H1 (cell line): ENCODE measurements around the gene CD244. TPM values are rescaled to one million over a fixed set of nuclear protein-coding genes. Genes with fewer than 3 reads are reported as not detected.

ENCODE experiments used
- NRF1 ChIP-seq: IDR thresholded peaks from 2 replicates; pipeline ENCODE4 v1.6.1; 2011; ENCODE audit warnings: mild to moderate bottlenecking, low read depth, low read length, improper control_type of control experiment
- RBBP5 ChIP-seq: IDR thresholded peaks from 2 replicates; pipeline ENCODE4 v1.7.1; 2012; ENCODE audit warnings: low read depth, mild to moderate bottlenecking, inconsistent platforms, low read length, moderate library complexity, borderline replicate concordance
- RFX5 ChIP-seq: IDR thresholded peaks from 2 replicates; pipeline ENCODE4 v1.6.1; 2011; ENCODE audit warnings: low read depth, low read length, improper control_type of control experiment, borderline replicate concordance
- SIN3A ChIP-seq, 2 experiments: IDR thresholded peaks in 1 of 2; conservative IDR thresholded peaks in 1 of 2; 2 replicates each; pipeline ENCODE4 v1.6.1; 2011 to 2012; ENCODE audit warnings: low read length in 2 of 2, improper control_type of control experiment in 1 of 2, low read depth in 1 of 2, mild to moderate bottlenecking in 1 of 2
- SIX5 ChIP-seq: IDR thresholded peaks from 2 replicates; pipeline ENCODE4 v1.6.1; 2011; ENCODE audit warnings: mild to moderate bottlenecking, low read depth, low read length
- ZNF274 ChIP-seq: IDR thresholded peaks from 2 replicates; pipeline ENCODE4 v1.7.0; 2012; ENCODE audit warnings: low read length, borderline replicate concordance; ENCODE audit errors: extremely low read depth
- polyA plus RNA-seq, 7 experiments: library from polyadenylated mRNA; depleted of rRNA in 3 of 7; stranded (reverse) in 5 of 7; unstranded in 2 of 7; fragments of >200 nt in 5 of 7; fragments of 200-250 nt in 2 of 7; gene quantifications; 1 replicate in 5 of 7; 2 replicates in 1 of 7; 4 replicates in 1 of 7; pipeline versions ENCODE4 v1.2.1 to v1.2.3, GENCODE V29; 2011 to 2013; ENCODE audit warnings: missing spikeins in 2 of 7, mixed read lengths in 2 of 7
- total RNA-seq: library from RNA; stranded (reverse); fragmentation: NEBNext Ultra II Directional; extraction: Animal tissue kit (Norgen Biotek cat#: 25700); gene quantifications from 2 replicates; pipeline ENCODE4 v1.2.1, GENCODE V29; 2021
- TF ChIP-seq, protein P1 (sequence below): fragments of 300-600 bp; sonication (generic); IDR thresholded peaks from 2 replicates; pipeline ENCODE4 v1.7.1; 2012; ENCODE audit warnings: low read length, moderate library complexity, mild to moderate bottlenecking, inconsistent platforms; ENCODE audit not compliant: insufficient replicate concordance
- TF ChIP-seq, protein P2 (sequence below): IDR thresholded peaks from 2 replicates; pipeline ENCODE4 v1.6.1; 2012; ENCODE audit warnings: low read length, inconsistent platforms

CD244 gene
- total and polyA plus RNA-seq, 2 of the 8 experiments (the other 6 are each of a cell fraction or from before 2014, with no cell fraction given), result not detected

DNA sequence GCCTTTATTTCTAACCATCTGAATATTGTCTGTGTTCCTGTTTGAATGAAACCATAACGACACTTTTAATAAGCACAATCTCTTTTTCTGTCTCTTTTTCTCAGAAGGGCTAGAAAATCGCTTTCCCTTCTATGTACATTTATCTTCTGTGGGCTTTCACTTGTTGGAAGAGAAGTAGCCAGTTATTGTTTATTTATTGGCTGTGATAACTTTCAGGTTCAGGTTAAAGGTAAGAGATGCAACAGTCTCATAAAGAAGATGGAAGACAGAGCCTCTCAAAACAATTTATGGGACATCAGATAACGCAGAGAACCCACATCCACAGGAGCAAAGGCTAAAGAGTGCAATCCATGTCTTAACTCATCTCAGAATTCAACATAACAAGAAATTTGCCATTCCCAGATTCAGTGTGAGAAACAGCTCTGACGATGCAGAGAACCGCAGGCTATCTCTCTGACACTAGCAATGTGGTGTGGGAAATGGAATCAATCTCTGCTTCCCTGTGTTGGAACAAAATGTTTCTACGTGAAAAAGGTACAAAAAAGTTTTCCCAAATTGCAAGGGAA lies 4.1 kb upstream of the CD244 start (continued):
- TF ChIP-seq, protein P1, sequence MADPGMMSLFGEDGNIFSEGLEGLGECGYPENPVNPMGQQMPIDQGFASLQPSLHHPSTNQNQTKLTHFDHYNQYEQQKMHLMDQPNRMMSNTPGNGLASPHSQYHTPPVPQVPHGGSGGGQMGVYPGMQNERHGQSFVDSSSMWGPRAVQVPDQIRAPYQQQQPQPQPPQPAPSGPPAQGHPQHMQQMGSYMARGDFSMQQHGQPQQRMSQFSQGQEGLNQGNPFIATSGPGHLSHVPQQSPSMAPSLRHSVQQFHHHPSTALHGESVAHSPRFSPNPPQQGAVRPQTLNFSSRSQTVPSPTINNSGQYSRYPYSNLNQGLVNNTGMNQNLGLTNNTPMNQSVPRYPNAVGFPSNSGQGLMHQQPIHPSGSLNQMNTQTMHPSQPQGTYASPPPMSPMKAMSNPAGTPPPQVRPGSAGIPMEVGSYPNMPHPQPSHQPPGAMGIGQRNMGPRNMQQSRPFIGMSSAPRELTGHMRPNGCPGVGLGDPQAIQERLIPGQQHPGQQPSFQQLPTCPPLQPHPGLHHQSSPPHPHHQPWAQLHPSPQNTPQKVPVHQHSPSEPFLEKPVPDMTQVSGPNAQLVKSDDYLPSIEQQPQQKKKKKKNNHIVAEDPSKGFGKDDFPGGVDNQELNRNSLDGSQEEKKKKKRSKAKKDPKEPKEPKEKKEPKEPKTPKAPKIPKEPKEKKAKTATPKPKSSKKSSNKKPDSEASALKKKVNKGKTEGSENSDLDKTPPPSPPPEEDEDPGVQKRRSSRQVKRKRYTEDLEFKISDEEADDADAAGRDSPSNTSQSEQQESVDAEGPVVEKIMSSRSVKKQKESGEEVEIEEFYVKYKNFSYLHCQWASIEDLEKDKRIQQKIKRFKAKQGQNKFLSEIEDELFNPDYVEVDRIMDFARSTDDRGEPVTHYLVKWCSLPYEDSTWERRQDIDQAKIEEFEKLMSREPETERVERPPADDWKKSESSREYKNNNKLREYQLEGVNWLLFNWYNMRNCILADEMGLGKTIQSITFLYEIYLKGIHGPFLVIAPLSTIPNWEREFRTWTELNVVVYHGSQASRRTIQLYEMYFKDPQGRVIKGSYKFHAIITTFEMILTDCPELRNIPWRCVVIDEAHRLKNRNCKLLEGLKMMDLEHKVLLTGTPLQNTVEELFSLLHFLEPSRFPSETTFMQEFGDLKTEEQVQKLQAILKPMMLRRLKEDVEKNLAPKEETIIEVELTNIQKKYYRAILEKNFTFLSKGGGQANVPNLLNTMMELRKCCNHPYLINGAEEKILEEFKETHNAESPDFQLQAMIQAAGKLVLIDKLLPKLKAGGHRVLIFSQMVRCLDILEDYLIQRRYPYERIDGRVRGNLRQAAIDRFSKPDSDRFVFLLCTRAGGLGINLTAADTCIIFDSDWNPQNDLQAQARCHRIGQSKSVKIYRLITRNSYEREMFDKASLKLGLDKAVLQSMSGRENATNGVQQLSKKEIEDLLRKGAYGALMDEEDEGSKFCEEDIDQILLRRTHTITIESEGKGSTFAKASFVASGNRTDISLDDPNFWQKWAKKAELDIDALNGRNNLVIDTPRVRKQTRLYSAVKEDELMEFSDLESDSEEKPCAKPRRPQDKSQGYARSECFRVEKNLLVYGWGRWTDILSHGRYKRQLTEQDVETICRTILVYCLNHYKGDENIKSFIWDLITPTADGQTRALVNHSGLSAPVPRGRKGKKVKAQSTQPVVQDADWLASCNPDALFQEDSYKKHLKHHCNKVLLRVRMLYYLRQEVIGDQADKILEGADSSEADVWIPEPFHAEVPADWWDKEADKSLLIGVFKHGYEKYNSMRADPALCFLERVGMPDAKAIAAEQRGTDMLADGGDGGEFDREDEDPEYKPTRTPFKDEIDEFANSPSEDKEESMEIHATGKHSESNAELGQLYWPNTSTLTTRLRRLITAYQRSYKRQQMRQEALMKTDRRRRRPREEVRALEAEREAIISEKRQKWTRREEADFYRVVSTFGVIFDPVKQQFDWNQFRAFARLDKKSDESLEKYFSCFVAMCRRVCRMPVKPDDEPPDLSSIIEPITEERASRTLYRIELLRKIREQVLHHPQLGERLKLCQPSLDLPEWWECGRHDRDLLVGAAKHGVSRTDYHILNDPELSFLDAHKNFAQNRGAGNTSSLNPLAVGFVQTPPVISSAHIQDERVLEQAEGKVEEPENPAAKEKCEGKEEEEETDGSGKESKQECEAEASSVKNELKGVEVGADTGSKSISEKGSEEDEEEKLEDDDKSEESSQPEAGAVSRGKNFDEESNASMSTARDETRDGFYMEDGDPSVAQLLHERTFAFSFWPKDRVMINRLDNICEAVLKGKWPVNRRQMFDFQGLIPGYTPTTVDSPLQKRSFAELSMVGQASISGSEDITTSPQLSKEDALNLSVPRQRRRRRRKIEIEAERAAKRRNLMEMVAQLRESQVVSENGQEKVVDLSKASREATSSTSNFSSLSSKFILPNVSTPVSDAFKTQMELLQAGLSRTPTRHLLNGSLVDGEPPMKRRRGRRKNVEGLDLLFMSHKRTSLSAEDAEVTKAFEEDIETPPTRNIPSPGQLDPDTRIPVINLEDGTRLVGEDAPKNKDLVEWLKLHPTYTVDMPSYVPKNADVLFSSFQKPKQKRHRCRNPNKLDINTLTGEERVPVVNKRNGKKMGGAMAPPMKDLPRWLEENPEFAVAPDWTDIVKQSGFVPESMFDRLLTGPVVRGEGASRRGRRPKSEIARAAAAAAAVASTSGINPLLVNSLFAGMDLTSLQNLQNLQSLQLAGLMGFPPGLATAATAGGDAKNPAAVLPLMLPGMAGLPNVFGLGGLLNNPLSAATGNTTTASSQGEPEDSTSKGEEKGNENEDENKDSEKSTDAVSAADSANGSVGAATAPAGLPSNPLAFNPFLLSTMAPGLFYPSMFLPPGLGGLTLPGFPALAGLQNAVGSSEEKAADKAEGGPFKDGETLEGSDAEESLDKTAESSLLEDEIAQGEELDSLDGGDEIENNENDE, result no peak
- no peak for TF ChIP-seq RBBP5
- TF ChIP-seq SIX5, result no peak
- TF ChIP-seq NRF1, result no peak
- TF ChIP-seq, protein P2, sequence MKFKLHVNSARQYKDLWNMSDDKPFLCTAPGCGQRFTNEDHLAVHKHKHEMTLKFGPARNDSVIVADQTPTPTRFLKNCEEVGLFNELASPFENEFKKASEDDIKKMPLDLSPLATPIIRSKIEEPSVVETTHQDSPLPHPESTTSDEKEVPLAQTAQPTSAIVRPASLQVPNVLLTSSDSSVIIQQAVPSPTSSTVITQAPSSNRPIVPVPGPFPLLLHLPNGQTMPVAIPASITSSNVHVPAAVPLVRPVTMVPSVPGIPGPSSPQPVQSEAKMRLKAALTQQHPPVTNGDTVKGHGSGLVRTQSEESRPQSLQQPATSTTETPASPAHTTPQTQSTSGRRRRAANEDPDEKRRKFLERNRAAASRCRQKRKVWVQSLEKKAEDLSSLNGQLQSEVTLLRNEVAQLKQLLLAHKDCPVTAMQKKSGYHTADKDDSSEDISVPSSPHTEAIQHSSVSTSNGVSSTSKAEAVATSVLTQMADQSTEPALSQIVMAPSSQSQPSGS, result no peak
- no peak for TF ChIP-seq SIN3A (conservative IDR thresholded peaks at IDR 0.05 in 1 of 2, IDR thresholded peaks at IDR 0.05 in 1 of 2; ENCODE audit: low read depth in 1 of 2, low read length in 2 of 2)
- TF ChIP-seq RFX5, result no peak
- no peak for TF ChIP-seq ZNF274
